Glutamatergic neuron (in vitro differentiated cells): ENCODE measurements around the gene ABCB6. TPM values are rescaled to one million over a fixed set of nuclear protein-coding genes. Genes with fewer than 3 reads are reported as not detected.
"Not testable (repeated sequence)": the region's sequence is repeated elsewhere in the genome, so short reads cannot be mapped to it uniquely, and the experiment has no call there.

ENCODE experiments used
- DNase-seq: peaks from one replicate; pipeline ENCODE4 v3.0.0; 2022
- H3K27ac Mint-ChIP-seq: one replicate; pipeline ENCODE4 v1.8.0; 2020; ENCODE audit warnings: mild to moderate bottlenecking, mixed read lengths, inconsistent platforms; ENCODE audit not compliant: unreplicated experiment
- H3K27me3 Mint-ChIP-seq: one replicate; pipeline ENCODE4 v1.8.0; 2020; ENCODE audit warnings: mild to moderate bottlenecking, moderate library complexity, mixed read lengths, inconsistent platforms; ENCODE audit not compliant: unreplicated experiment
- H3K36me3 Mint-ChIP-seq: one replicate; pipeline ENCODE4 v1.8.0; 2020; ENCODE audit warnings: mild to moderate bottlenecking, mixed read lengths, inconsistent platforms; ENCODE audit not compliant: unreplicated experiment
- H3K4me1 Mint-ChIP-seq: one replicate; pipeline ENCODE4 v1.8.0; 2020; ENCODE audit warnings: mild to moderate bottlenecking, low read depth, mixed read lengths, inconsistent platforms; ENCODE audit not compliant: unreplicated experiment
- H3K4me3 Mint-ChIP-seq: one replicate; pipeline ENCODE4 v1.8.0; 2020; ENCODE audit warnings: mild to moderate bottlenecking, mixed read lengths, inconsistent platforms; ENCODE audit not compliant: unreplicated experiment
- H3K9me3 Mint-ChIP-seq: one replicate; pipeline ENCODE4 v1.8.0; 2020; ENCODE audit warnings: mild to moderate bottlenecking, moderate library complexity, mixed read lengths, inconsistent platforms; ENCODE audit not compliant: unreplicated experiment
- total RNA-seq: library from RNA; stranded (reverse); fragmentation: NEBNext Ultra II Directional; extraction: Animal tissue kit (Norgen Biotek cat#: 25700); gene quantifications from one replicate; pipeline ENCODE4 v1.2.1, GENCODE V29; 2021; ENCODE audit not compliant: unreplicated experiment
- TF ChIP-seq, protein P1 (sequence below): fragments of 200-600 bp; sonication (generic); IDR thresholded peaks from one replicate; pipeline ENCODE4 v1.5.0; 2021; ENCODE audit not compliant: partially characterized antibody, unreplicated experiment

ABCB6 gene
- total RNA-seq, 1 donor from 2014 or later, result 49.4 TPM

GRCh38 chr2:219261024-219261855 lies 42.5 kb upstream of the ABCB6 start:
- no peaks in the 10 kb centered on the region for H3K36me3 Mint-ChIP-seq
- peaks cover 4% of the 10 kb centered on the region for H3K9me3 Mint-ChIP-seq
- no peak overlapping the region for H3K27ac Mint-ChIP-seq
- TF ChIP-seq, protein P1, sequence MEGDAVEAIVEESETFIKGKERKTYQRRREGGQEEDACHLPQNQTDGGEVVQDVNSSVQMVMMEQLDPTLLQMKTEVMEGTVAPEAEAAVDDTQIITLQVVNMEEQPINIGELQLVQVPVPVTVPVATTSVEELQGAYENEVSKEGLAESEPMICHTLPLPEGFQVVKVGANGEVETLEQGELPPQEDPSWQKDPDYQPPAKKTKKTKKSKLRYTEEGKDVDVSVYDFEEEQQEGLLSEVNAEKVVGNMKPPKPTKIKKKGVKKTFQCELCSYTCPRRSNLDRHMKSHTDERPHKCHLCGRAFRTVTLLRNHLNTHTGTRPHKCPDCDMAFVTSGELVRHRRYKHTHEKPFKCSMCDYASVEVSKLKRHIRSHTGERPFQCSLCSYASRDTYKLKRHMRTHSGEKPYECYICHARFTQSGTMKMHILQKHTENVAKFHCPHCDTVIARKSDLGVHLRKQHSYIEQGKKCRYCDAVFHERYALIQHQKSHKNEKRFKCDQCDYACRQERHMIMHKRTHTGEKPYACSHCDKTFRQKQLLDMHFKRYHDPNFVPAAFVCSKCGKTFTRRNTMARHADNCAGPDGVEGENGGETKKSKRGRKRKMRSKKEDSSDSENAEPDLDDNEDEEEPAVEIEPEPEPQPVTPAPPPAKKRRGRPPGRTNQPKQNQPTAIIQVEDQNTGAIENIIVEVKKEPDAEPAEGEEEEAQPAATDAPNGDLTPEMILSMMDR, result no peak
- H3K27me3 Mint-ChIP-seq, result peaks cover 5% of the 10 kb centered on the region
- H3K4me1 Mint-ChIP-seq, result no peaks in the 10 kb centered on the region
- DNase-seq, result no peak
- H3K4me3 Mint-ChIP-seq, result no peak overlapping the region

DNA sequence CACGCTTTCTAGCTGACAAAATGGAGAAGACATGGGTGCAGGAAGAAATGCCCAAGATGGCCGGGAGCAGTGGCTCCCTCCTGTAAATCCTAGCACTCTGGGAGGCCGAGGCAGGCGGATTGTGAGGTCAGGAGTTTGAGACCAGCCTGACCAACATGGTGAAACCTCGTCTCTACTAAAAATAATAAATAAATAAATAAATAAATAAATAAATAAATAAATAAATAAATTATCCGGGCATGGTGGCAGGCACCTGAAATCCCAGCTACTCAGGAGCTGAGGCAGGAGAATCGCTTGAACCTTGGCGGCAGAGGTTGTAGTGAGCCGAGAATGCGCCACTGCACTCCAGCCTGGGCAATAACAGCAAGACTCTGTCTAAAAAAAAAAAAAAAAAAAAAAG lies 40.2 kb upstream of the ABCB6 start:
- DNase-seq, H3K27ac Mint-ChIP-seq, H3K36me3 Mint-ChIP-seq, H3K9me3 Mint-ChIP-seq, H3K4me3 Mint-ChIP-seq, H3K4me1 Mint-ChIP-seq: not testable (repeated sequence)
- peaks cover 10% of the 10 kb centered on the region for H3K27me3 Mint-ChIP-seq

DNA sequence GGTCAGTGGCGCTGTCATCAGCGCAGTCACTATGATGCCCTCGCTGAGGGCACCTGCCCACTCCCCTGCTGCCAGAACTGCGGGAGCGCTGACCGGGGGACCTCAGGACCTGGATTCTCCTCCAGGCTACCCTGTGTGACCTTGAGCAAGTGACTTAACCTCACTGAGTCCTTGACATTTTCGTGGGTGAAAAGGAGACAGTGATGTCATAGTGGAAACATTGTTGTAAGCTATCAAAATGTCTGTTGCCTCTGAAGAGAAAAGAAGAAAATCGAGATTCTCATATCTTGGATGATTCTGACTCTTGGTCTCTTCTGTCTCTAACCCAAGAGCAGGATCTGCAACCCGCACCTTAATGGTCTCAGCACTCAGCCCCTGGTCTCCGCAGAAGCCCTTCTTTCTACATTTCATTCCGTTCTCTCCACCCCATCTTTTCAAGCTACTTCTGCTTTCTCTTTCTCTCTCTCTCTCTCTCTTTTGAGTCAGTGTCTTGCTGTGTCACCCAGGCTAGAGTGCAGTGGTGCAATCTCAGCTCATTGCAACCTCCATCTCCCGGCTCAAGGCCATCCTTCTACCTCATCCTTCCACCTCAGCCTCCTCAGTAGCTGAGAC lies 35.9 kb upstream of the ABCB6 start:
- Mint-ChIP-seq H3K27ac (no peak overlapping the region), H3K9me3 (peaks cover 7% of the 10 kb centered on the region), H3K27me3 (peaks cover 10% of the 10 kb centered on the region), H3K4me3 (peak overlapping the region; percentile 76), H3K4me1 (peaks cover 16% of the 10 kb centered on the region), H3K36me3 (no peaks in the 10 kb centered on the region)
- TF ChIP-seq, protein P1, result no peak
- no peak for DNase-seq

DNA sequence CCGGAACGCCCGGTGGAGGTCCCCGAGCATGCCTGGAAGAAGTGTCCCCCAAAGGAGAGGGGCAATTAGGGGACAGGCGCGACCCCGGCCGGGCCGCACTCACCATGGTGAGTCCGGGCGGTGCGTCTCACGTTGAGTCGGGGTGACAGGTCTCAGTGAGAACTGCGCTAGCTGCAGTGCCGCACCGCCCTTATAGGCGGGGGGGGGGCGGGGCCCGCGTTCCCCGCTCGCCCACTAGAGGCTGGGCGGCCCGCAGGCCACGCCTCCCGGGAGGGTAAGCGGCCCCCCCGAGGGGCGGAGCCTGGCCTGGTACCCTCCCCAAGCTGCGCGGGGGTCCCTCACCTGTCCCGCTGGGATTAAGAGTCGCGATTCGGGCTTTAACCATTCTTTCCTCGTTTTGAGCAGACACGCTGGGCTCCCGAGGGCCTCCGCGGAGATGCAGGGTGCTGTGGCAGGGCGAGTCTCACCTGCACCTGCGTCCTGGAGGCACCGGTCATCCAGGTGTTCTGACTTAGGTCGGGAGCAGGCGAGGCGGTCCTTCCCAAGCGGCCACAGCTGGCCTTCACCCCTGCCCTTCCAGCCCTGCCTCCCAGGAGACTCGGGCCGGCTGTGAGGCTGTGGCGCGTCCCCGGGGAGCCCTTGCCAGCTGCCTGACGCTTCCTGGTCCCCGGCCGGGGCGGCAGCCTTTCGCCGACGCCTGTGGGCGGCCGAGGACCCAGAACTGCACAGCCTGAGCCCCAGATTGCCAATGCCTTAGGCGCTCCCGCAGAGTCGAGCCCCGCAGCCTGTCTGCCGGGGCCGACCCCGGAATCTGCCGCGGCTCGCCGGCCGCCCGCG lies 35.2 kb upstream of the ABCB6 start, which contains the start of gene TUBA4A:
Gene TUBA4A, minus strand, starts transcription at position 166 of the 837 bp plus-strand sequence. Its CDS starts 60 bp downstream, at position 106.
- DNase-seq, result peak; percentile 68
- peaks cover 10% of the 10 kb centered on the region for H3K27me3 Mint-ChIP-seq
- H3K4me1 Mint-ChIP-seq, result peaks cover 22% of the 10 kb centered on the region
- H3K27ac Mint-ChIP-seq, result no peak within 1 kb of the TSS
- peak within 1 kb of the TSS; percentile 88 for H3K4me3 Mint-ChIP-seq
- H3K9me3 Mint-ChIP-seq, result peaks cover 7% of the 10 kb centered on the region
- no peaks in the 10 kb centered on the region for H3K36me3 Mint-ChIP-seq
- TF ChIP-seq, protein P1, result no peak
